Measurements from ENCODE around the gene KMO.

The KMO gene

DNA sequence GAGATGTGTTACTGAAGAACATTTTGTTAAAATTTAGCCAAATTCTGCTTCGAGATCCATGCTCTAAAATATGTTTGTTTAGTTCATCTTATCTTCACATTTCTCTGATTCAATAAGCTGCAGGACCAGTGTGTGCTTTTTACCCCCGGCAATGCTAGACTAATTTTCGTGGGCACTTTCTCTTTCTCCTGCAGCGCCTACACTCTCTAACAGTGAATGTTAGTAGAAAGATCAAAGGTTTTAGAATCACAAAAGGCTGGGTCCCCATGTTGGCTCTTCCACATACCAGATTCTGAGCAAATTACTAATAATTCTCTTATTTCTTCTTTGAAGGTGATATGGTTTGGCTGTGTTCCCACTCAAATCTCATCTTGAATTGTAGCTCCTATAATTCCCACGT lies 99.5 kb downstream of the KMO start:
- DNase-seq: no peak

DNA sequence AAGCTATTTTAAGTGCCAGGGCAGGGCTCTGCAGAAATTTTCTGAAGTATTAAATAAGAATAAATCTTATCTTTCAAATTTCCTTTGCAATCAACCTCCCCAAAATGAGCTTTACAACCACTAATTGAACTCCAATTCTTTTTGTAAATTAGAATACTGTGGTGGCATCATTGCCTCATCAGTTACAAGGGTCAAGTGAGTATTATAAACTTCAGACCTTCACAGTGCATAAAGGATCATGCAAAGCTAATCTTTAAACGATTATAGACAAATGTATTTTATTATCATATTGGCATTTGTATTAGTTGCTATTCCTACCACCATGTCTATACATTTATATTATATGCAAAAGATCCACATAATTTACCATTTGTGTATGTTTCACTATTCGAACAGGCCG lies 100.8 kb downstream of the KMO start:
- DNase-seq: no peak

GRCh38 chr1:241635556-241636152 lies 103.5 kb downstream of the KMO start:
- no peak for DNase-seq

- DNase-seq: no peak
Observed at GRCh38 chr1:241636291-241636690, 104.1 kb downstream of the KMO start.

- no peak for DNase-seq
Observed at GRCh38 chr1:241637046-241637590, 104.9 kb downstream of the KMO start.

GRCh38 chr1:241637604-241638003 lies 105.4 kb downstream of the KMO start:
- no peak for DNase-seq

- no peak for DNase-seq
Observed at GRCh38 chr1:241638099-241638682, 106.0 kb downstream of the KMO start.

DNA sequence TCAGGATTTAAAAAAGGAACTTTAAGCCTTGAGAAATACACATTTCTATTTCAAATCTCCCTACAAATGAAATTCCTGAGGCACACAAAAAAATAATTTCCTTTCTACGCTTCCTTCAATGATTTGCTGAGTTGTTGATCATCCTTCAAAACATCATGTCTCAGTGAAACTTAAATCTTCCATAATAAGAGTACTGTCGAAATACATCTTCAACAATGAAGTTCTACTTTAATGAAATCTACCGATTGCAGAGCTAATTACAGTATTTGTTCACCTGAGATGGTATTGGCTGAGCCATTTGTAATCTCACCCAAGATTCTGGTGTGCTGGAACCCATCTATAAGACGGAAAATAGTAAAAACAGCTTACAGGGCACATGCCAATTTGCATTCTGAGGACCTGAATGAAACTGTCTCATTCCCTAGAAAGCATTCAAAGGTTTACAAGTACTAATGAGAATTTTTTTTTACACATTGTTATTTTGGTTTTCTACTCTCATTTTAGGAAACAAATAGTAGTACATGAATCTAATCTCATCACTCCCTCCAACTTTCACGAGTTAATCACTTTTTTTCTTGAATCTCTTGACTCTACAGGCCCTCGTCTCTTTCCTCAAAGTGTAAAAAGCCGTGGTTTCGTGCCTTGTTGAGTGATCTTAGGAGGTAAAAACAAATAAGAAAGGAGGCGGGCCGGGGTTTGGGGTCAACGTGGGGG lies 106.9 kb downstream of the KMO start:
- no peak for DNase-seq

- peak; percentile 30 for DNase-seq
Observed at GRCh38 chr1:241639623-241640148, 107.5 kb downstream of the KMO start.

GRCh38 chr1:241640149-241640866 lies 108.1 kb downstream of the KMO start, which contains the start of the genes CHML and OPN3:
Gene CHML (minus strand): TSS chr1:241640369. CDS start chr1:241635766, 4,603 bp downstream.
Gene OPN3 (minus strand): TSS chr1:241640369. CDS start chr1:241640254, 115 bp downstream.
- peak; percentile 83 for DNase-seq

DNA sequence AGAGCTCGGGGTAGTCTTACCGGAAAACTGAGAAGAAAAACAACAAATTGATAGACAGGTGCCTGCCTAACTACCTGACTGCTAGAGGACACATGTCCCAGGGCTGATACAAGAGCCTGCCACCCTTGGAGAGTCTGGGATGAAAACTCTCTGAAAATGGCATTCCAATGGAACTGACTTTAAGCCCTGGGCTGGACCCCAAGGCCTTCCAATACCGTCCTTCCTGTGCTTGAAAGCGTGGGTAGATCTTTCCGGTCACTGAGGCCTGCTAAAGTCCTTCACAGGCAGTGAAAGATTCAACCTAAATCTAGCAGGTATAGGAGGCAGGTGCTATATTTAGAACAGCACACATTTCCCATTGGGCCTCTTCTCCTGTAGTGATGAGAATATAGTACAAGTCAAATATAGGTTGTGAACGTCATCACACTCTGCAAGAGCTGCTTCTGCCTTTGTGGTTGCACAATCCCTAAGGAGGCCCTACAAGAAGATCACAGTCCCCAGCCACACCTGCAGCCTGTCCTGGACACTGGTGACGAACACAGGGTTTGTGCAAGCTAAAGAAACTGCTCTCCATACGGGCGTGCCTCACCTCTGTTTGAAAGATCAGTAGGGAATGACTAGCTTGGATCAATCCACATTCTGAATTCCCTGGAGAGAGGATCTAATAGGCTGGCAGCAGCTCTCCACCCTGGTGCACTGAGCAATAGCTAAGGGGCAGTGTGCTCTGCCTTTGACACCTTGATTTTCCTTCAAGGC lies 108.9 kb downstream of the KMO start:
- DNase-seq: no peak

DNA sequence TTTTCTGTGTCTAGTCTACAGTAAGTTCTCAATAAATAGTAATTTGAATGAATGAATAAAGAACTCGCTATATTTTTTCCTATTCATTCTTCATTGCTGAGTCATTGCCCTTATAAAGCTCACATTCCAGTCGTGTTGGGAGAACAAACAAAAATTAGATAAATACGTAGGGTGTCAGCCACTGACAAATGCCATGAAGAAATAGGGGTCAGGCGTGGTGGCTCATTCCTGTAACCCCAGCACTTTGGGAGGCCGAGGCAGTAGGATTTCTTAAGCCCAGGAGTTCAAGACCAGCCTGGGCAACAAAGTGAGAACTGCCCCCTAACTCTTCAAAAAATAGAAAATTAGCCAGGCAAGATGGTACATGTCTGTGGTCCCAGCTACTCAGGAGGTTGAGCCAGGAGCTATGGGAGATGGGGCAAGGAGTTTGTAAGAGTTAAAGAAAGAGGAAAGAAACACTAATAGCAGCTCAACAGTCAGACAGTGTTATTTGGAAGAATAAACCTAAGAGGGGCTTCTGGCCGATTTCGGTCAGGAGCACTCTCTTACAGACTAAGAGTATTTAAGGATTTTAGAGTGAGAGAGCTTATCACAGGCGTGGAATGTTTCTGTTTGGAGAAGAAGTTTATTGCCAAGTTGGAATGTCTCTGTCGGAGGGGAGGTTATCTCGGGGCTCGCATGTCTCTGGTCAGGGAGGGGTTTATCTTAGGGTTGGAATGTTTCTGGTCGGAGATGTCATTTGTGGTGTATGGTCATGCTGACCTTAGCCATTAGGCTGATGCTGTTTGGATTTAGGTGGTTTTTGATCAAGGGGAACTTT lies 109.8 kb downstream of the KMO start:
- no peak for DNase-seq

- DNase-seq: no peak
Observed at GRCh38 chr1:241642593-241642944, 110.4 kb downstream of the KMO start.

DNA sequence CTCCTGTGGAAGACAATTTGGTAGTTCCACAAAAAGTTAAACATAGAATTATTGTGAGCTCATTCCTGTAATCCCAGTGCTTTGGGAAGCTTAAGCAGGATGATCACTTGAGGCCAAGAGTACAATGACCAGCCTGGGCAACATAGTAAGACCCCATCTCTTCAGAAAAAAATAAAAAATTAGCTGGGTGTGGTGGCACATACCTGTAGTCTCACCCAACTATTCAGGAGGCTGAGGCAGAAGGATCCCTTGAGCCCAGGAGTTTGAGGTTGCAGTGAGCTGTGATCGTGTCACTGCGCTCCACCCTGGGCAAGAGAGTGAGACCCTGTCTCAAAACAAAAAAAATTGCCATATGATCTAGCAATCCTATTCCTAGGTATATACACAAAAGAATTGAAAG lies 112.1 kb downstream of the KMO start:
- DNase-seq: no peak

- DNase-seq: no peak
Observed at GRCh38 chr1:241645199-241645598, 113.0 kb downstream of the KMO start.

Measured in activated gamma-delta T cell (primary cell).